ENCODE measurements around the gene KCNMA1. TPM values are rescaled to one million over a fixed set of nuclear protein-coding genes. Genes with fewer than 3 reads are reported as not detected.

KCNMA1 gene
- total and polyA plus RNA-seq, 7 donors: 15.3 to 427 (median 256) TPM

DNA sequence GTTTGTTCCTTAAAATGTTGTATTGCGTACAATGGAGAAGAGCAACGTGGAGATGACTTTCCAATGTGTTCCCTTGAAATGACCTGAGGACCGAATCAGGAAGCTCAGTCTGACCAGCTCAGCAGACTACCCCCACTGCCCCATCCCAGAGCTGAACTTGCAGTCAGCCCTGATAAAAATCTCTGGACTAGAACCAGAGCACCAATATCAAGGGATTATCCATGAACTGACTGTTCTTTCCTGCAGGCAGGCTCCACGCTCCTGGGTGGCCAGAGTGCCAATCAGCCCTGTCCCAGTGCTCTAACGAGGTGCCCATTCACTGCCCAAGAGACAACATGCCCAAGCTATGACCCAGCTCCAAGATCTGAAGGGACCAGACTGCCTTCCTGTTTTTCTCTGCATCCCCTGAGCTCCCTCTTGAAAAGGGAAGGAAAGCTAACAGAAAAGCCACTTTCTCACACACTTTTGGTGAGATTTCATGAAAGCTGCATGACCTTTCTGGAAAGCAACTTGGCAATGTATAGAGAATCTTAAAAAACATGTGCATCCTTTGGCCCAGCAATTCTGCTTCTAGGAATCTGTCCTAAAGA lies 130.2 kb downstream of the KCNMA1 start:
- no peaks in the 10 kb centered on the region for H3K27me3 ChIP-seq
- intact Hi-C loops (cut with DNase I): no loop called here
- TF ChIP-seq POLR2AphosphoS5 (IDR thresholded peaks at IDR 0.05) (no peak), POLR2A (IDR thresholded peaks at IDR 0.05) (no peak), EP300 (IDR thresholded peaks at IDR 0.05) (no peak)
- TF ChIP-seq, protein P1, sequence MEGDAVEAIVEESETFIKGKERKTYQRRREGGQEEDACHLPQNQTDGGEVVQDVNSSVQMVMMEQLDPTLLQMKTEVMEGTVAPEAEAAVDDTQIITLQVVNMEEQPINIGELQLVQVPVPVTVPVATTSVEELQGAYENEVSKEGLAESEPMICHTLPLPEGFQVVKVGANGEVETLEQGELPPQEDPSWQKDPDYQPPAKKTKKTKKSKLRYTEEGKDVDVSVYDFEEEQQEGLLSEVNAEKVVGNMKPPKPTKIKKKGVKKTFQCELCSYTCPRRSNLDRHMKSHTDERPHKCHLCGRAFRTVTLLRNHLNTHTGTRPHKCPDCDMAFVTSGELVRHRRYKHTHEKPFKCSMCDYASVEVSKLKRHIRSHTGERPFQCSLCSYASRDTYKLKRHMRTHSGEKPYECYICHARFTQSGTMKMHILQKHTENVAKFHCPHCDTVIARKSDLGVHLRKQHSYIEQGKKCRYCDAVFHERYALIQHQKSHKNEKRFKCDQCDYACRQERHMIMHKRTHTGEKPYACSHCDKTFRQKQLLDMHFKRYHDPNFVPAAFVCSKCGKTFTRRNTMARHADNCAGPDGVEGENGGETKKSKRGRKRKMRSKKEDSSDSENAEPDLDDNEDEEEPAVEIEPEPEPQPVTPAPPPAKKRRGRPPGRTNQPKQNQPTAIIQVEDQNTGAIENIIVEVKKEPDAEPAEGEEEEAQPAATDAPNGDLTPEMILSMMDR (IDR thresholded peaks at IDR 0.05): no peak
- H3K4me1 ChIP-seq: peaks cover 0 to 68% (median 63%) of the 10 kb centered on the region in 4 donors
- H3K36me3 ChIP-seq: no peaks in the 10 kb centered on the region
- DNase-seq: no peak
- 52 to 64% methylated on average over 5 of the region's 5 CpGs for WGBS, 2 donors
- peak overlapping the region in 2 of 4 donors; percentile 9 to 34 for H3K27ac ChIP-seq
- no peaks in the 10 kb centered on the region for H3K9me3 ChIP-seq
- H3K4me3 ChIP-seq: no peak overlapping the region

DNA sequence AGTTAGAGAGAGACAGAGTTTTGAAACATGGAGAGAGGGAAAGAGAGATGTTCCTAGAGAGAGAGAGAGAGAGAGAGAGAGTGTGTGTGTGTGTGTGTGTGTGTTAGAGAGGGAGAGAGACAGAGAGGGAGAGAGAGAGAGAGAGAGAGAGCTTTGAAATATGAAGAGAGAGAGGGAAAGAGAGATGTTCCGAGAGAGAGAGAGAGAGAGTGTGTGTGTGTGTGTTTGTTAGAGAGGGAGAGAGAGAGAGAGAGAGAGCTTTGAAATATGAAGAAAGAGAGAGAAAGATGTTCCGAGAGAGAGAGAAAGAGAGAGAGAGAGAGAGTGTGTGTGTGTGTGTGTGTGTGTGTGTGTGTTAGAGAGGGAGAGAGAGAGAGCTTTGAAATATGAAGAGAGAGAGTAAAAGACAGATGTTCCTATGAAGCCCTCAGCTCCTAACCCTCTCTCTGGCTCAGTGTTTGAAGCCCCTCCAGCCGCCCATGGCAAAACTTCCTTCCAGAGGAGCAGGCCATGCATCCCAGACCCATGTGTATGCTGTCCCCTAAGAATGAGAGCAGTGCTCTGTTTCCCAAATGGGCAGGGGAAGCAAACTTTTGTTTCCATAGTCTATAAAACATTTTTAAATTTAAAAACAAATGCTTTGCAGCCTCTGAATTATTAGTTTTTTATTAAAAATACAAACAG lies 130.9 kb downstream of the KCNMA1 start:
- Histone ChIP-seq H3K36me3 (no peaks in the 10 kb centered on the region), H3K4me3 (no peak overlapping the region), H3K27ac (peak overlapping the region in 3 of 4 donors; percentile 9 to 34 (median 22)), H3K27me3 (no peaks in the 10 kb centered on the region), H3K9me3 (no peaks in the 10 kb centered on the region), H3K4me1 (peaks cover 0 to 67% (median 60%) of the 10 kb centered on the region in 4 donors)
- TF ChIP-seq POLR2A (IDR thresholded peaks at IDR 0.05) (no peak), POLR2AphosphoS5 (IDR thresholded peaks at IDR 0.05) (no peak)
- WGBS, 2 donors: 84 to 85% methylated on average over 3 of the region's 3 CpGs
- no peak for DNase-seq
- intact Hi-C loops (cut with DNase I): no loop called here

DNA sequence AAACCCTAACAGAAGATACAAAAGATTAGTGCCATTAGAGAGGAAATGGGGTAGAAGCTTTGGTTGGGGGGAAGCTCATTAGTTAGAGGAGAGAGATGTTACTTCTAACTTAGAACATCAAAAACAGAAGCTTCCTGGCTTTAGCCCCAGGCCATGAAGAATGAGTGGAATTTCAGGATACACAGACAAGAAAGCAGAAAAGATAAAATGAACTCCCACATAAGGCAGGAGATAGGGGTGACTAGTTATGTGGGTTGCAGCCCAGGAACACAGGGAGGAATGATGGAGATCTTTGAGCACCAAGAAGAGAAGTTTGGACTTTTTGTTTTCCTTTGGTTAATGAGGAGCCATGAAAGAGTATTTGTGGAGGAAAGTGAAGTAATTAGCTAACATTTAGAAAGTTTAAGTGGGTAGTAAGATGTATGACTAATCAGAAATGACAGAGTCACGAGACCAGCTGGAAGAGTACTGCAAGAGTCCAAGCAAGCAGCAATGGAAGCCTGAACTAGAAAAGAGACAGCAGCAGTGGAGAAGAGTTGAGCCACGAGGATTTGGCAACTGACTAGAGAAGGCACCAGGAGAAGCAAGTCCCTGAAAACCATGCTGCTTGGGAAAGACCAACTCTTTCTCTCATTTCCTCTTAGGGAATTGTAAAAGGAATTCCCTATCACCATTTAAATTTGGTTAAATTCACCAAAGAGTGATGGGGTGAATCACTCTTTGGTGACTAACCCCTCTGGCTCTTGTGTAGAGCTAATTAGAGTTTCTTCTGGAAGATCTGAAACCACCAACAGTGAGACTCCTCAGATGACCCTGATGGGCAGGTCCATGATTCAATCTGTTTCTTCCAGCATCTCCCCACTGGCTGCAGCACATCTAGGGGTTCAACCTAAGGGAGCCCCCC lies 131.9 kb downstream of the KCNMA1 start:
- no peak for TF ChIP-seq POLR2A (IDR thresholded peaks at IDR 0.05)
- peak in 1 of 4 donors; percentile 7 for TF ChIP-seq POLR2AphosphoS5 (IDR thresholded peaks at IDR 0.05)
- intact Hi-C loops (cut with DNase I): no loop called here
- Histone ChIP-seq H3K9me3 (no peaks in the 10 kb centered on the region), H3K4me1 (peaks cover 0 to 66% (median 60%) of the 10 kb centered on the region in 4 donors), H3K27ac (peak overlapping the region in 3 of 4 donors; percentile 5 to 35 (median 22)), H3K4me3 (no peak overlapping the region), H3K36me3 (no peaks in the 10 kb centered on the region), H3K27me3 (no peaks in the 10 kb centered on the region)
- DNase-seq: no peak
- WGBS, 2 donors: 67 to 68% methylated on average over 2 of the region's 2 CpGs

DNA sequence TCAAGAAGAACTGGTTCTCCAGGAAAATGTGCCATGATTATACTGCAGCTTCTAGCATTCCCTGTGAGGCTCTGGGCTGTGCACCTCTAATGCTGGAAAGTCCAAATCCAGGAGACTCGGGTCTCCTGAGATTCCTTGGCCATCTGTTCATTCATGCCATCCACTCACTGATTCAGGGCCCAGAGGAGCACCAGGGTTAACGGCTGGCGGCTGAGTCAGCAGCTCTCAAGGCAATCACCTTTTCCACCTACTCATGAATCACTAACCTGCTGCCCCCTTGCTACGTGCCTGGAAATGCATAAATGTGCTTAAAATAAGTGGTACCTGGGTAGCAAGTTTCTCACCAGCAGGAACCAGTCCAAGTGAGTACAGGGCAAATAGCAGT lies 132.7 kb downstream of the KCNMA1 start:
- TF ChIP-seq EP300 (IDR thresholded peaks at IDR 0.05): no peak
- no peak for TF ChIP-seq POLR2A (IDR thresholded peaks at IDR 0.05)
- no peak for TF ChIP-seq POLR2AphosphoS5 (IDR thresholded peaks at IDR 0.05)
- TF ChIP-seq, protein P1 (IDR thresholded peaks at IDR 0.05): no peak
- Histone ChIP-seq H3K27me3 (no peaks in the 10 kb centered on the region), H3K4me1 (peaks cover 0 to 64% (median 56%) of the 10 kb centered on the region in 4 donors), H3K4me3 (no peak overlapping the region), H3K27ac (peak overlapping the region in 2 of 4 donors; percentile 5 to 35), H3K36me3 (no peaks in the 10 kb centered on the region), H3K9me3 (no peaks in the 10 kb centered on the region)
- intact Hi-C loops (cut with DNase I): no loop called here
- DNase-seq: no peak
- 45 to 63% methylated on average over 4 of the region's 4 CpGs for WGBS, 2 donors

DNA sequence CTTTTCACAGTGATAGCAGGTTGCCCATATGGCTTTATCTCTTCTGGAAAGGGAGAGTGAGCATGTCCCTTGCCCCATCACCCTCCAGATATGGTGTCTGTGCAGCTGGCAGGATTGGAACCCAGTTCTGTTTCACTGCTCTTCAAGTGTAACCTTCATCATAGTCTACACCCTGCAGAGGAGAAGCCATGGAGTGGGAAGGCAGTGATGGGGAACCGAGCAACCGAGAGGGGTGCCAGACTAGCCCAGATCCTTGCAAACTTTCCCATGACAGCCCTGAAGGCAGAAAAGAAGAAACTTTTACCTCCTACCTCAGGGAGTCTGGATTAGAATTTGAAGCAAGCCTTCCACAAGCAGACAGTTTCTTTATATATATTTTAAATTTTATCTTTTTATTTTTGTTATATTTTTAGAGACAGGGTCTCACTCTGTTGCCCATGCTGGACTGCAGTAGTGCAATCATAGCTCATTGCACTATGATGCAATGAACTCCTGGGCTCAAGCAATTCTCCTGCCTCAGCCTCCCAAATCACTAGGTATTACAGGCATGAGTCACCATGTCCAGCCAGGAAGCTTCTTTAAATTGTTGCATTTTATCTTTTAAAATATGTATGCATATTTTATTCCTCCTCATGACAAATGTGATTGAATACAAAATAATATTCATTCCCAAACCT lies 133.3 kb downstream of the KCNMA1 start:
- TF ChIP-seq, protein P1 (IDR thresholded peaks at IDR 0.05): no peak
- TF ChIP-seq POLR2AphosphoS5 (IDR thresholded peaks at IDR 0.05) (no peak), EP300 (IDR thresholded peaks at IDR 0.05) (no peak), POLR2A (IDR thresholded peaks at IDR 0.05) (no peak)
- no peaks in the 10 kb centered on the region for H3K36me3 ChIP-seq
- H3K4me3 ChIP-seq: no peak overlapping the region
- H3K4me1 ChIP-seq: peaks cover 0 to 60% (median 52%) of the 10 kb centered on the region in 4 donors
- no peaks in the 10 kb centered on the region for H3K27me3 ChIP-seq
- intact Hi-C loops (cut with DNase I): no loop called here
- no peaks in the 10 kb centered on the region for H3K9me3 ChIP-seq
- WGBS, 2 donors: 85 to 90% methylated on average over 2 of the region's 2 CpGs
- no peak for DNase-seq
- no peak overlapping the region for H3K27ac ChIP-seq
